Glutamatergic neuron (in vitro differentiated cells): ENCODE data around the gene SLC24A3. TPM values are rescaled to one million over a fixed set of nuclear protein-coding genes. Genes with fewer than 3 reads are reported as not detected.

Experiments used
- DNase-seq: peaks from one replicate; pipeline ENCODE4 v3.0.0; 2022
- H3K27ac Mint-ChIP-seq: one replicate; pipeline ENCODE4 v1.8.0; 2020; ENCODE audit warnings: mild to moderate bottlenecking, mixed read lengths, inconsistent platforms; ENCODE audit not compliant: unreplicated experiment
- H3K27me3 Mint-ChIP-seq: one replicate; pipeline ENCODE4 v1.8.0; 2020; ENCODE audit warnings: mild to moderate bottlenecking, moderate library complexity, mixed read lengths, inconsistent platforms; ENCODE audit not compliant: unreplicated experiment
- H3K36me3 Mint-ChIP-seq: one replicate; pipeline ENCODE4 v1.8.0; 2020; ENCODE audit warnings: mild to moderate bottlenecking, mixed read lengths, inconsistent platforms; ENCODE audit not compliant: unreplicated experiment
- H3K4me1 Mint-ChIP-seq: one replicate; pipeline ENCODE4 v1.8.0; 2020; ENCODE audit warnings: mild to moderate bottlenecking, low read depth, mixed read lengths, inconsistent platforms; ENCODE audit not compliant: unreplicated experiment
- H3K4me3 Mint-ChIP-seq: one replicate; pipeline ENCODE4 v1.8.0; 2020; ENCODE audit warnings: mild to moderate bottlenecking, mixed read lengths, inconsistent platforms; ENCODE audit not compliant: unreplicated experiment
- H3K9me3 Mint-ChIP-seq: one replicate; pipeline ENCODE4 v1.8.0; 2020; ENCODE audit warnings: mild to moderate bottlenecking, moderate library complexity, mixed read lengths, inconsistent platforms; ENCODE audit not compliant: unreplicated experiment
- total RNA-seq: library from RNA; stranded (reverse); fragmentation: NEBNext Ultra II Directional; extraction: Animal tissue kit (Norgen Biotek cat#: 25700); gene quantifications from one replicate; pipeline ENCODE4 v1.2.1, GENCODE V29; 2021; ENCODE audit not compliant: unreplicated experiment
- TF ChIP-seq, protein P1 (sequence below): fragments of 200-600 bp; sonication (generic); IDR thresholded peaks from one replicate; pipeline ENCODE4 v1.5.0; 2021; ENCODE audit not compliant: partially characterized antibody, unreplicated experiment

The SLC24A3 gene
- total RNA-seq, 1 donor from 2014 or later, result 9.7 TPM

DNA sequence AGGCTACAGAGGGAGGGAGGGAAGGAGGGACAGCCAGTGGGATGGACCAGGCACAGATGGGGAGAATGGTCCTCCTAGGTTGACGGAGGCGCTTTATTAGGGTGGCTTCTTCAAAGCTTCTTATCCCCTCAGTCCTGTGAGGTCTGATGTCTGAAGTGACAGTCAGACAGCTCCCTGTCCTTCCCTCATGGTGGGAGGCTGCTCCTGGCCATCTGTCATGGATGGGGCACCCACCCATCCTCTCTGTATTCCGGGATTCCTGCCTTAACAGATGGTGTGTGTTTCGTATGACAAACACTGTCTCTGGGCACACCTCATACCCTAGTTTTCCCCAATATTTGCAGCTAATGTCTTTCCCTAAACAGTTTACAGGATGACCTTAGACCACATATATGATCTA lies 553.5 kb downstream of the SLC24A3 start:
- peaks cover 11% of the 10 kb centered on the region for H3K27me3 Mint-ChIP-seq
- peak overlapping the region; percentile 73 for H3K4me3 Mint-ChIP-seq
- peaks cover 76% of the 10 kb centered on the region for H3K4me1 Mint-ChIP-seq
- H3K27ac Mint-ChIP-seq, result peak overlapping the region; percentile 93
- H3K9me3 Mint-ChIP-seq, result peaks cover 10% of the 10 kb centered on the region
- no peak for DNase-seq
- peaks cover 5% of the 10 kb centered on the region for H3K36me3 Mint-ChIP-seq
- TF ChIP-seq, protein P1, sequence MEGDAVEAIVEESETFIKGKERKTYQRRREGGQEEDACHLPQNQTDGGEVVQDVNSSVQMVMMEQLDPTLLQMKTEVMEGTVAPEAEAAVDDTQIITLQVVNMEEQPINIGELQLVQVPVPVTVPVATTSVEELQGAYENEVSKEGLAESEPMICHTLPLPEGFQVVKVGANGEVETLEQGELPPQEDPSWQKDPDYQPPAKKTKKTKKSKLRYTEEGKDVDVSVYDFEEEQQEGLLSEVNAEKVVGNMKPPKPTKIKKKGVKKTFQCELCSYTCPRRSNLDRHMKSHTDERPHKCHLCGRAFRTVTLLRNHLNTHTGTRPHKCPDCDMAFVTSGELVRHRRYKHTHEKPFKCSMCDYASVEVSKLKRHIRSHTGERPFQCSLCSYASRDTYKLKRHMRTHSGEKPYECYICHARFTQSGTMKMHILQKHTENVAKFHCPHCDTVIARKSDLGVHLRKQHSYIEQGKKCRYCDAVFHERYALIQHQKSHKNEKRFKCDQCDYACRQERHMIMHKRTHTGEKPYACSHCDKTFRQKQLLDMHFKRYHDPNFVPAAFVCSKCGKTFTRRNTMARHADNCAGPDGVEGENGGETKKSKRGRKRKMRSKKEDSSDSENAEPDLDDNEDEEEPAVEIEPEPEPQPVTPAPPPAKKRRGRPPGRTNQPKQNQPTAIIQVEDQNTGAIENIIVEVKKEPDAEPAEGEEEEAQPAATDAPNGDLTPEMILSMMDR, result no peak

DNA sequence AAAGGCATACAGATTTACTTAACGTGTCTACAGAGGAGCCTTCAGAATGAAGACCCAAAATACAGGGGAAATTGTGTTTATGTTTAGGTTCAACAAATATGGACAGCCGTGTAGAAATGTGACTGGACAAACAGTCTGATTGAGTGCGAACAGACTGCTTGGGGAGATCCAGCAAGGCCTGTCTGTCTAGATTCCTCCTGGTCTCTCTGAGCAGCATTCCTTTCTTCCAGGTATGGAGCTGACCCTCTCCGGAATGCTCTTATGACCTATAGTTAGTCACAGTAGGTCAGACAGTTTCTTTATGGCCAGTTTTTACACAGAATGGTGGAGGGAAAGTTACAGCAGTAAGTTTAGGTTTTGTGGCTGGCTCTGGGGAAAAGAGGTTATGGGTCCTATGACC lies 554.6 kb downstream of the SLC24A3 start:
- Mint-ChIP-seq H3K27ac (peak overlapping the region; percentile 90), H3K27me3 (peaks cover 11% of the 10 kb centered on the region), H3K36me3 (peaks cover 5% of the 10 kb centered on the region), H3K4me1 (peaks cover 78% of the 10 kb centered on the region), H3K9me3 (peaks cover 13% of the 10 kb centered on the region), H3K4me3 (peak overlapping the region; percentile 23)
- TF ChIP-seq, protein P1, result no peak
- no peak for DNase-seq

DNA sequence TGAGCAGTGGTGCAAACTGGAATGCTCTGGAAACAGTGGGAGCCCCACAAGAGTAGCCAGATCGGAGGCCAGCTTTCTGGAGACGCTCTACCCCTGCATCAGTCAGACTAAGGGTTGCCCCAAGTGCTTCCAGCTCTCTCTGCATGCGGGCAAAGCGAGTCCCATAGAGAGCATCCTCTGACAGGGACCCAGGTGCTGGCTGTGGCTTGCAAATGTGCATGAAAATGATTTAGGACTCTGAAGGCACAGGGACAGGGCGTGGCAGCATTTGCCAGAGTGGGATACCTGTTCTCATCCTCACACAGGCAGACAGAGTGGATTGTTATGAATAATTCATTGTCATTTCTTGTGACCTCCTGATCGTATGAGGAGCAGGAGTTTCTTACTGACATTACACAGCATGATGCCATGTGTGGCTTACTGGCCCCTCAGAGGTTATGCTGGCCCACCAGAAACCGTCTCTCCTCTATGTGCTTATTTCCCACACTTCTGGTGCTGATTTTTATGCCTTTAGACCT lies 555.9 kb downstream of the SLC24A3 start:
- no peaks in the 10 kb centered on the region for H3K36me3 Mint-ChIP-seq
- H3K27ac Mint-ChIP-seq, result peak overlapping the region; percentile 90
- peaks cover 82% of the 10 kb centered on the region for H3K4me1 Mint-ChIP-seq
- peaks cover 14% of the 10 kb centered on the region for H3K9me3 Mint-ChIP-seq
- peak overlapping the region; percentile 66 for H3K4me3 Mint-ChIP-seq
- TF ChIP-seq, protein P1, result no peak
- no peak for DNase-seq
- peaks cover 13% of the 10 kb centered on the region for H3K27me3 Mint-ChIP-seq

DNA sequence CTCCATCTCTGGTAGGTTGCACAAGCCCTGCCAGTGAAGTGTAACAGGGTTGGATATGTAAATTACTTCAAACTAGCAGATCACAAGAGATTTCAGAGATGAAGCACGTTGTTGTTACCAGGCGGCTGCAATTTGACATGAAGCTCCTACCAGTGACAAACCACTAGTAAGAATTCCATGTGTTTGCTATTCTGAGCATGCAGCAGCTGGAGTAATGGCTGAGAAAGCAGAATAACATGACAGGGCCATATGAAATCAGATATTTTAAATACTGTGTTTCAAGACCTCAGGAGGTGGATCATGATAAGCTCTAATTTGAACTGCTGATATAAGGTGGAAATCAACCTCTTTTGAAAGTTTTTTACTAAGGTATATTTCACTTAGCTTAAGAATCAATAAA lies 557.1 kb downstream of the SLC24A3 start:
- no peak for DNase-seq
- TF ChIP-seq, protein P1, result no peak
- Mint-ChIP-seq H3K4me3 (peak overlapping the region; percentile 75), H3K36me3 (no peaks in the 10 kb centered on the region), H3K4me1 (peaks cover 77% of the 10 kb centered on the region), H3K9me3 (peaks cover 14% of the 10 kb centered on the region), H3K27ac (peak overlapping the region; percentile 88), H3K27me3 (peaks cover 13% of the 10 kb centered on the region)

DNA sequence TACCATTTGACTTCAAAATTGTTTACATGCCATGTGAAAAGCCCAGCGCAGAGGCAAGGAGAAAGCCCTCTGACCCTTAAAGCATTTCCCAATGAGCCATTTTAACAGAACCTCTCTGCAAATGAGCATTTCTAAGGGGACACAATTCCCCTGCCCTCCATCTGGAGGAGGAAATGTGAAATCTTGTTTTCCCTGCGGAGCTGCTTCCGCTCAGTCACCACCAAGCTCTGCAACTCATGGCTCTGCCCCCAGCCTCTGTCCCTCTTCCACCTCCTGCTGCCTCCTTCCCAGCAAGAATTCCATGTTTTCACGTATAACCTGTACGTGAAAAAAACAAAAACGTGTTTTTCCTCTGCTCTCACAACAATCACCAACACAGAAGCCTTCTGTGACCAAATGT lies 557.9 kb downstream of the SLC24A3 start:
- H3K27ac Mint-ChIP-seq, result peak overlapping the region; percentile 88
- H3K4me1 Mint-ChIP-seq, result peaks cover 71% of the 10 kb centered on the region
- peaks cover 10% of the 10 kb centered on the region for H3K9me3 Mint-ChIP-seq
- no peak for DNase-seq
- H3K27me3 Mint-ChIP-seq, result peaks cover 13% of the 10 kb centered on the region
- H3K4me3 Mint-ChIP-seq, result peak overlapping the region; percentile 78
- TF ChIP-seq, protein P1, result no peak
- no peaks in the 10 kb centered on the region for H3K36me3 Mint-ChIP-seq
